ENCODE results near the gene IRF2BP2. TPM values are rescaled to one million over a fixed set of nuclear protein-coding genes. Genes with fewer than 3 reads are reported as not detected.

IRF2BP2 gene
- total and polyA plus RNA-seq, 3 donors from 2014 or later: 82.0 to 100 (median 96.6) TPM

DNA sequence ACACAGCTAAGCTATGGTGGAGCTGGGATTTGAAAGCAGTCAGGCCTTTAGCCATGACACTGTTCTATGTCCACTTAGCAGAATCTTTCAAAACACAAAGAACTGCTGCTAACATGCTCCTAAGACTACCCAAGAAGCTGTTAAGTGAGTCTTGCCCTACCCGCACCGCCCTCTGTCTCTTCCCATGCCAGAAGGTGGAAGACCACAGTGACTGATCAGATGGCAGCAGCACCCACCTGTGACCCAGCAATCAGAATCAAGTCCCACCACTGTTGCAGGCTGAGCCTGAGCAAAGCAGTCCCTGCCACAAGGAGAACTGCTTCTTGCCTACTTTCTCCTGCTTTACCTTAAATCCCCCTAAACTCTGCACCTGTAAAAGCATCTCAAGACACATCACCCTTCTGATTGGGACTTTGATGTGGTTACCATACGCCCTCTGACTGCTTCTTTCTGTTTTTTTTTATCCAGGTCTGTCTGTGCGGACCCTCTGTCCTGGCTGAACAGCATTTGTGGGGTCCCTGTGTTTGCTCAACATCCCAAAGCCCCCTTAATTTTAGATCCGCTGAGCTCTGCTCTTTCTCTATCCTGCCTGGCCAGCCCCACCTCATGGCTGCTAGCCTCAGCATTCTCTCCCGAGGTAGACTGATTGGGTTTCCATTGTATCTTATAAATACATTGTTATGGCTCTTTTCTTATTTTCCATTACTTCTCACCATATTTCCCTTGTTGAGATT lies 16.0 kb downstream of the IRF2BP2 start:
- DNase-seq: no peak
- Histone ChIP-seq H3K27ac (no peak overlapping the region), H3K36me3 (ENCODE audit: low read depth, missing control alignments) (no peaks in the 10 kb centered on the region), H3K4me1 (peaks cover 6% of the 10 kb centered on the region), H3K27me3 (no peaks in the 10 kb centered on the region), H3K9me3 (no peaks in the 10 kb centered on the region), H3K4me3 (no peak overlapping the region)
- intact Hi-C loops (cut with DNase I; ENCODE audit: low total_unique reads): no loop called here
- 88 to 99% methylated on average over 6 of the region's 6 CpGs for whole genome bisulfite sequencing, 2 donors
- TF ChIP-seq, protein P1, sequence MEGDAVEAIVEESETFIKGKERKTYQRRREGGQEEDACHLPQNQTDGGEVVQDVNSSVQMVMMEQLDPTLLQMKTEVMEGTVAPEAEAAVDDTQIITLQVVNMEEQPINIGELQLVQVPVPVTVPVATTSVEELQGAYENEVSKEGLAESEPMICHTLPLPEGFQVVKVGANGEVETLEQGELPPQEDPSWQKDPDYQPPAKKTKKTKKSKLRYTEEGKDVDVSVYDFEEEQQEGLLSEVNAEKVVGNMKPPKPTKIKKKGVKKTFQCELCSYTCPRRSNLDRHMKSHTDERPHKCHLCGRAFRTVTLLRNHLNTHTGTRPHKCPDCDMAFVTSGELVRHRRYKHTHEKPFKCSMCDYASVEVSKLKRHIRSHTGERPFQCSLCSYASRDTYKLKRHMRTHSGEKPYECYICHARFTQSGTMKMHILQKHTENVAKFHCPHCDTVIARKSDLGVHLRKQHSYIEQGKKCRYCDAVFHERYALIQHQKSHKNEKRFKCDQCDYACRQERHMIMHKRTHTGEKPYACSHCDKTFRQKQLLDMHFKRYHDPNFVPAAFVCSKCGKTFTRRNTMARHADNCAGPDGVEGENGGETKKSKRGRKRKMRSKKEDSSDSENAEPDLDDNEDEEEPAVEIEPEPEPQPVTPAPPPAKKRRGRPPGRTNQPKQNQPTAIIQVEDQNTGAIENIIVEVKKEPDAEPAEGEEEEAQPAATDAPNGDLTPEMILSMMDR (IDR thresholded peaks at IDR 0.05): no peak

DNA sequence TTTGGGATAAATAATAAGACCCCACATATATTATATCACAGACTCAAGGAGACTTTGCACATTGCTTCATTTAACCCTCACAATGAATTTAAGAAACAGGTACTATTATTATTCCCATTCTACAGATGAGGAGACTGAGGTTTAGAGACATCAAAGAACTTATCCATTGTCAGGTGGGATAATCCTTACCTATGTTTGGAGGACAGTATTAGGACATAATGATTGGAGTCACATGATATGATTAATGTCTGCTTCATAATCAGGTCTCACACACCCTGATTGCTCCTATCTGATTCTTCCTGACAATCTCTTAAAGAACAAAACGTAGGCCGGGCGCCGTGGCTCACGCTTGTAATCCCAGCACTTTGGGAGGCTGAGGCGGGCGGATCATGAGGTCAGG lies 16.9 kb downstream of the IRF2BP2 start:
- DNase-seq: no peak
- no peaks in the 10 kb centered on the region for H3K4me1 ChIP-seq
- H3K9me3 ChIP-seq: no peaks in the 10 kb centered on the region
- intact Hi-C loops (cut with DNase I; ENCODE audit: low total_unique reads): no loop called here
- H3K27ac ChIP-seq: no peak overlapping the region
- TF ChIP-seq, protein P1 (IDR thresholded peaks at IDR 0.05): no peak
- TF ChIP-seq POLR2A (IDR thresholded peaks at IDR 0.05): no peak
- 96 to 98% methylated on average over 7 of the region's 7 CpGs for WGBS, 2 donors
- H3K36me3 ChIP-seq (ENCODE audit: low read depth, missing control alignments): no peaks in the 10 kb centered on the region
- no peaks in the 10 kb centered on the region for H3K27me3 ChIP-seq
- no peak overlapping the region for H3K4me3 ChIP-seq

DNA sequence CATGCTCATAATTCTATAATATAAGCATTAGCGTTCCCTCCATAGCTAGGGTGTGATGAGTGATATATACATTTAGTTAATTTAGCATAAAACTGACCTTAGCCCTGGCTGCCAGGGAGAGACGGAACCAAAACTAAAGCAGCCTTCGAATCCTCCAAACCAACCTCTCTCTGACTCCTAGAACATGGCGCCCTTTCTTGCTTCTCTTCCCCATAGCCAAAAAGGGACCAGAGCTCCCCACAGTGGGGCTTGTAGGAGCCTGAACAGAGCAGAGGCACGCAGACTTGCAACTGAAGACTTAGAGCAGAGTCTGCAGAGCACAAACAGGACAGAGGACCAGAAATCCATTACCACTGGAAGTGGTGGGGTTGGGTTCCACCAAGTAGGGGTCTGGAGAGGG lies 17.7 kb downstream of the IRF2BP2 start:
- TF ChIP-seq, protein P1 (IDR thresholded peaks at IDR 0.05): no peak
- no peak for TF ChIP-seq POLR2A (IDR thresholded peaks at IDR 0.05)
- Histone ChIP-seq H3K4me3 (no peak overlapping the region), H3K4me1 (no peaks in the 10 kb centered on the region), H3K36me3 (ENCODE audit: low read depth, missing control alignments) (no peaks in the 10 kb centered on the region), H3K27ac (no peak overlapping the region), H3K9me3 (no peaks in the 10 kb centered on the region), H3K27me3 (no peaks in the 10 kb centered on the region)
- intact Hi-C loops (cut with DNase I; ENCODE audit: low total_unique reads): no loop called here
- 89 to 95% methylated on average over 5 of the region's 5 CpGs for WGBS, 2 donors
- DNase-seq: no peak

DNA sequence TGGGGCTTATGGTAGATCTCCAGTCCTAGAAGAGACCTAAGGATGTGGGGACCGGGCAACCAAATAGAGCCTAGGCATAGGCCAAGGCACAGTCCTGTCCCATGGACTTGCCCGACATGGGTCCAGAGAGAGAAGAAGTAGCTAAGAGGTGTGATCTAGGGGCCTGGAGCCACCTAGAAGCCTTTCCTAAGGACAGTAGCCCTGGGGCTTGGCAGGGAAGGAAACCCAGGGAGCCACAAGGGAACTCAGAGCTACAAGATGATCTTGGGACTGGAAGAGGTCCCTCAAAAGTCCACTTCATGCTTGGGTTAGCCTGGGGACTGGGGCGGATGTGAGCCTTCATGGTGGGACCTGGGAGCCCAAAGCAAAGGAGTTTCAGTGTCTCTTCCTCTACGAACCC lies 18.8 kb downstream of the IRF2BP2 start:
- WGBS, 2 donors: 94 to 98% methylated on average over 4 of the region's 4 CpGs
- Histone ChIP-seq H3K27ac (no peak overlapping the region), H3K4me1 (no peaks in the 10 kb centered on the region), H3K9me3 (no peaks in the 10 kb centered on the region), H3K27me3 (no peaks in the 10 kb centered on the region), H3K36me3 (ENCODE audit: low read depth, missing control alignments) (no peaks in the 10 kb centered on the region), H3K4me3 (no peak overlapping the region)
- intact Hi-C loops (cut with DNase I; ENCODE audit: low total_unique reads): no loop called here
- TF ChIP-seq, protein P1 (IDR thresholded peaks at IDR 0.05): no peak
- TF ChIP-seq POLR2A (IDR thresholded peaks at IDR 0.05): no peak
- DNase-seq: no peak

All from testis (tissue), 3 donors.